Activated CD4-positive, alpha-beta T cell treated with anti-CD3 and anti-CD28 coated beads, Interleukin-10, Interleukin-2, amounts not matched to agents 100 ng/mL and 50 ng/mL, durations not matched to agents 16 hours and 8 hours (primary cell): ENCODE measurements around the gene MAP4K3.
"Not testable (repeated sequence)": the region's sequence is repeated elsewhere in the genome, so short reads cannot be mapped to it uniquely, and the experiment has no call there.

Experiments used
- DNase-seq: peaks from one replicate; pipeline ENCODE4 v3.0.0-alpha.2; 2020

The MAP4K3 gene

GRCh38 chr2:39408351-39409136, 28.5 kb downstream of the MAP4K3 start:
- peak; percentile 8 for DNase-seq

GRCh38 chr2:39407516-39408296, 29.4 kb downstream of the MAP4K3 start:
- DNase-seq = no peak

- no peak for DNase-seq
Observed at GRCh38 chr2:39405364-39405763, 31.7 kb downstream of the MAP4K3 start.

- DNase-seq = no peak
Observed at GRCh38 chr2:39403311-39403710, 33.8 kb downstream of the MAP4K3 start.

- DNase-seq = no peak
Observed at GRCh38 chr2:39401319-39401718, 35.8 kb downstream of the MAP4K3 start.

GRCh38 chr2:39399570-39399969, 37.5 kb downstream of the MAP4K3 start:
- DNase-seq = no peak

GRCh38 chr2:39395313-39395712, 41.8 kb downstream of the MAP4K3 start:
- DNase-seq = no peak

GRCh38 chr2:39394516-39394961, 42.5 kb downstream of the MAP4K3 start:
- no peak for DNase-seq

GRCh38 chr2:39392672-39393071, 44.4 kb downstream of the MAP4K3 start:
- no peak for DNase-seq

GRCh38 chr2:39390216-39390615, 46.9 kb downstream of the MAP4K3 start:
- no peak for DNase-seq

- no peak for DNase-seq
Observed at GRCh38 chr2:39386064-39386463, 51.0 kb downstream of the MAP4K3 start.

- no peak for DNase-seq
Observed at GRCh38 chr2:39385172-39385571, 51.9 kb downstream of the MAP4K3 start.

- not testable (repeated sequence) for DNase-seq
Observed at GRCh38 chr2:39384071-39384470, 53.0 kb downstream of the MAP4K3 start.

- DNase-seq = no peak
Observed at GRCh38 chr2:39383146-39383545, 53.9 kb downstream of the MAP4K3 start.

- no peak for DNase-seq
Observed at GRCh38 chr2:39381653-39382052, 55.4 kb downstream of the MAP4K3 start.

- no peak for DNase-seq
Observed at GRCh38 chr2:39380525-39381150, 56.4 kb downstream of the MAP4K3 start.

GRCh38 chr2:39379643-39380524, 57.2 kb downstream of the MAP4K3 start:
- DNase-seq = peak; percentile 43

GRCh38 chr2:39378968-39379367, 58.1 kb downstream of the MAP4K3 start:
- DNase-seq = no peak

- DNase-seq = peak; percentile 26
Observed at GRCh38 chr2:39377226-39377939, 59.7 kb downstream of the MAP4K3 start.

- DNase-seq = no peak
Observed at GRCh38 chr2:39375917-39376316, 61.2 kb downstream of the MAP4K3 start.

GRCh38 chr2:39373181-39373802, 63.8 kb downstream of the MAP4K3 start:
- no peak for DNase-seq
